Eye (tissue), 1 donor: Measurements from ENCODE around the gene ABHD18.
A peak's percentile ranks its signal among the peaks of the same experiment; 100 is the strongest.
"Not testable (repeated sequence)": the region's sequence is repeated elsewhere in the genome, so short reads cannot be mapped to it uniquely, and the experiment has no call there.

Source experiments
- DNase-seq: peaks from one replicate; pipeline ENCODE4 v3.0.0-alpha.2; 2015

Gene ABHD18

GRCh38 chr4:127965062-127965802 is at the start of gene ABHD18, which contains the start of gene MFSD8:
TSS of gene ABHD18 (plus strand) at chr4:127965406. CDS start at chr4:127982956, 17,550 bp downstream.
TSS of gene MFSD8 (minus strand) at chr4:127965173. CDS start at chr4:127965133, 40 bp downstream.
- DNase-seq: peak; percentile 99

DNA sequence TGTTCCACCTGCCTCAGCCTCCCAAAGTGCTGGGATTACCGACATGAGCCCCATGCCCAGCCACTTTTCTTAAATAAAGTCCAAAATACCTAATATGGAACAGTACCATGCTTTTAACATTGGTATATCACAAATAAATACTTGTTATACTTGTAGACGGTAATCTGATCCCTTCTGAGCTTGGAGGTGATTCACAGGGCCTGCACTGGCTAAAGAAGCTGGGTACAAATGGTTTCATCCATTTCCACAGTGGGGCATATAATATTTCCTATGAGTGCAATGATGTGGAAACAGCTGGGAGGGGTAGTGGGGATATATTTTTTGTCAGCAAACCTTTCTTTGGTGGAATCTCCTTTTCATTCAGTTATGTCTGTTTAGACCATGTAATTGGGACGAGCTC is 48.7 kb upstream of the ABHD18 start:
- no peak for DNase-seq

GRCh38 chr4:127917151-127917550 is 48.1 kb upstream of the ABHD18 start:
- DNase-seq: no peak

DNA sequence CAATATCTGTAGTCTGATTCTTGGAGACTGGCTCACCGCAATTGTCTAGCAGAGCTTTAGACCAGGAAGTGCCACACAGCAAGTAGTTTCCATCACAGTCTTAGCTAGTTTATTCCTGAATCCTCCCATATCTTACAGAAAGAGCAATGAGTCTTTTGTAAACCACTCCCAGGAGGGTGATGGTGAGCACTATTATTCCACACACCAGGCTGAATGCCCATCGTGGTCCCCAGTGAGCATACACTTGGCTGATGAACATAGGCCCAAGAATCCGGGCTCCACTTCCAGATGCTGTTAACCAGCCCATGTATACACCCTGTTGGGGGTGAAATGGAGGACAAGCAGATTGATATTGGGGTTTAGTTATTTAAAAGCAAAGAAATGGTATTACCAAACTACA is 44.7 kb upstream of the ABHD18 start:
- no peak for DNase-seq

GRCh38 chr4:127922226-127922625 is 43.0 kb upstream of the ABHD18 start:
- no peak for DNase-seq

GRCh38 chr4:127925720-127926119 is 39.5 kb upstream of the ABHD18 start:
- not testable (repeated sequence) for DNase-seq

DNA sequence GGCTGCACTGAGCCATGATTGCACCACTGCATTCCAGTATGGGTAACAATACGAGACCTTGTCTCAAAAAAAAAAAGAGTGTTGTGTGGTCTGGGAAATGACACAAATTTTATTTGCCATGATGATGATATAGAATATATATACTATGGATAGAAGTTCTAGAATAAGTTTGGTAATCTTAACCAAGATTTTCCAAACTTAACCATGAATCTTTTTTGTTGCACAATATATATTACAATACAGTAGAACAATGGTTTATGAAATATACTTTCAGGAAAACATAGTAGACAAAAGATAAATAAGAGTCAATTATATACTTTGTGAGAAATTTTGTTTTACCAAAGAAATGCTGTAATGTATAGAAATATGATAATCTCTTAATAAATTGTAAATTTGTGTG is 35.0 kb upstream of the ABHD18 start:
- DNase-seq: no peak

DNA sequence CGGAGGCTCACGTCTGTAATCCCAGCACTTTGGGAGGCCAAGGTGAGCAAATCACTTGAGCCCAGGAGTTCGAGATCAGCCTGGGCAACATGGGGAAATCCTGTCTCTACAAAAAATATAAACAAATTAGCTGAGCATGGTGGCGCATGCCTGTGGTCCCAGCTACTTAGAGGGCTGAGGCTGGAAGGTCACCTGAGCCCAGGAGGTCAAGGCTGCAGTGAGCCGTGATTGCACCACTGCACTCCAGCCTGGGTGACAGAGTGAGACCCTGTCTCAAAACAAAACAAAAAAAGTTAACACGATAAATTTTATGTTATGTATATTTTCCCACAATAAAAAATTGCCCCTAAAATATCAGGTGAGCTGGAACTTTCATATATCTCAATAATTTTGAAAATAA is 33.4 kb upstream of the ABHD18 start:
- not testable (repeated sequence) for DNase-seq

DNA sequence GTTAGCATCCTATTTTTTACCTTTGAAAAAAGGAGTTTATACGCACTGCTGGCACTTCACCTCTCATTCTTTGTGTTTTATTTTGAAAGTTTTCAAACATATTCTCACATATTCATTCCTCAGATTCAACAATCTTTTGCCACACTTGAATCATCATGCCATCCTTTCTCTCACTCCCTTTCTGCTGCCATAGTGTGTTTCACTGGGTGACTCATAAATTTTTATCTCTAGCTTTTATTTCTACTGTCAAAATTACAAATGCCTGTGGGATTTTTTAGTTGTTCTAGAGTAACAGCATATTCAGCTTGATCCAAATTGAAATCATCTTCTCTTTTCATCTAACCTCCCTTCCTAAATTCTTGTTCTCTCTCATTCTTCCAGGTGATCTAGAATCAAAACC is 28.2 kb upstream of the ABHD18 start:
- no peak for DNase-seq

DNA sequence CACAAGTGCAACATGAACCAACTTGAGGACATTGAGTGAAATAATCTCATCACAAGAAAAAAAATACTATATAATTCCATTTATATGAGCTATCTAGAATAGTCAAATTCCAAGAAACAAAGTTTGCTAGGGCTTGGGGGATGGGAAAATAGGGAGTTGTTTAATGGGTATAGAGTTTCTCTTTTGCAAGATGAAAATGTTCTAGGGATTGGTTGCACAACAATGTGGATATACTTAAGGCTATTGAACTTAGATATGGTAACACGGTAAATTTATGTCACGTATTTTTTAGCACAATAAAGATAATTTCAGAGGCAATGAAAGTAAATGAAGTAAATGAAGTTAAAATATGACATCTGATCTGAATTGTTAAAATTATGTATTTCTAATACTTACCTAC is 8.1 kb upstream of the ABHD18 start:
- no peak for DNase-seq

DNA sequence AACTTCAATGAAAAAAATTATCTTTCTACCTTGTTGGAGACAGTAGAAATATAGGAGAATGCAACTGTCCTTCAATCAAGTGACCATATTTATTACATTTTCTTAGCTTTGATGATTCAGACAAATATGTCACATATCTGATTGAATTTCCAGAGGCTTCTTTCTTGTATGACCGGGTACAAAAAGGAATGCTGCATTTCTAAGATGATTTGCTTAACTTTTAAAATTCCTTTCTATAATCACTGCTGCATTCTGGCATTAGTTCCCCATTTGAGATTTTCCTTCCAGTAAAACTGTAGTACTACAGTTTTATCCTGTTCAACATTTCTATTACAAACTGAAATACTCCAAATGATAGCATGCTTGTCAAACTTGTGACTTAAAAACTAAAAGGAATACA is 5.4 kb upstream of the ABHD18 start:
- DNase-seq: no peak

DNA sequence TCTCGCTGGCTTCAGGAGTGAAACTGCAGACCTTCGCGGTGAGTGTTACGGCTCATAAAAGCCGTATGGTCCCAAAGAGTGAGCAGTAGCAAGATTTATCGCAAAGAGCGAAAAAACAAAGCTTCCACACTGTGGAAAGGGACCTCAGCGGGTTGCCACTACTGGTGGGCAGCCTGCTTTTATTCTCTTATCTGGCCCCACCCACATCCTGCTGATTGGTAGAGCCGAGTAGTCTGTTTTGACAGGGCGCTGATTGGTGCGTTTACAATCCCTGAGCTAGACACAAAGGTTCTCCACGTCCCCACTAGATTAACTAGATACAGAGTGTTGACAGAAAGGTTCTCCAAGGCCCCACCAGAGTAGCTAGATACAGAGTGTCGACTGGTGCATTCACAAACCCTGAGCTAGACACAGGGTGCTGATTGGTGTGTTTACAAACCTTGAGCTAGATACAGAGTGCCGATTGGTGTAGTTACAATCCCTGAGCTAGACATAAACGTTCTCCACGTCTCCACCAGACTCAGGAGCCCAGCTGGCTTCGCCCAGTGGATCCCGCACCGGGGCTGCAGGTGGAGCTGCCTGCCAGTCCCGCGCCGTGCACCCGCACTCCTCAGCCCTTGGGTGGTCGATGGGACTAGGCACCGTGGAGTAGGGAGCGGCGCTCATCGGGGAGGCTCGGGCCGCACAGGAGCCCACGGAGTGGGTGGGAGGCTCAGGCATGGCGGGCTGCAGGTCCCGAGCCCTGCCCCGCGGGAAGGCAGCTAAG is 1.4 kb upstream of the ABHD18 start:
- DNase-seq: not testable (repeated sequence)

DNA sequence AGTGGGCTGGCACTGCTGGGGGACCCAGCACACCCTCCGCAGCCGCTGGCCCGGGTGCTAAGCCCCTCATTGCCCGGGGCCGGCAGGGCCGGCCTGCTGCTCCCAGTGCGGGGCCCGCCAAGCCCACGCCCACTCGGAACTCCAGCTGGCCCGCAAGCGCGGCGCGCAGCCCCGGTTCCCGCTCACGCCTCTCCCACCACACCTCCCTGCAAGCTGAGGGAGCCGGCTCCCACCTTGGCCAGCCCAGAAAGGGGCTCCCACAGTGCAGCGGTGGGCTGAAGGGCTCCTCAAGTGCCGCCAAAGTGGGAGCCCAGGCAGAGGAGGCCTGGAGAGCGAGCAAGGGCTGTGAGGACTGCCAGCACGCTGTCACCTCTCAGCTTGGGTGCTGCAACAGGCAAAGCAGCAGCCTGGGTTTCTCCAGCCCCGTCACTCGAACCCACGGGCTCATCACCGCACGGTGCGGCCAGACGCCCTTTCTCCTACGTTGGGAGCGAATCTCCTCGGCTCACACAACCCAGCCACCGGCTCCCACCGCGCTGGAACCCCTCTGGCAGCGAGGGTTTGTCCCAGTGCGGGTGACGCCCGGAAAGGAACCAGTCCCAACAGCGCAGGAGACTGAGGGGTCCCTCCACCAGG is 662 bp upstream of the ABHD18 start:
- DNase-seq: not testable (repeated sequence)

DNA sequence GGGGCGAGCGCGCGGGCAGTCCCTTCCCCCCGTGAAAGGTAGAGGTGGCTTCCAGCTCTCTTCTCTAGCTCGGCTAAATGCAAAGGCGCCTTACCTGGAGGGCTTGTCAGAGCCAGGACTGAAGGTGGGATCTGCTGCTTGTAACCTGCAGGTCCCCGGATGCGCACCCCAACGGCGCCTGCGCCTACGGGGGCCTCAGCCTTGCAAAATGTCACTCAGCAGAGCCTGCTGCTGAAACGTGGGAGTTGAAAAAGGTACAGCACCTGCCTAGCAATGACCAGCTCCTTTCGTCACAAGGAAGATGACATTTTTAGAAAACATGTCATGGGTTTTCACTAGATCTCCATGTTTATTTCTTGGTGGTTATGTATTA is 583 bp downstream of the ABHD18 start:
- DNase-seq: no peak

DNA sequence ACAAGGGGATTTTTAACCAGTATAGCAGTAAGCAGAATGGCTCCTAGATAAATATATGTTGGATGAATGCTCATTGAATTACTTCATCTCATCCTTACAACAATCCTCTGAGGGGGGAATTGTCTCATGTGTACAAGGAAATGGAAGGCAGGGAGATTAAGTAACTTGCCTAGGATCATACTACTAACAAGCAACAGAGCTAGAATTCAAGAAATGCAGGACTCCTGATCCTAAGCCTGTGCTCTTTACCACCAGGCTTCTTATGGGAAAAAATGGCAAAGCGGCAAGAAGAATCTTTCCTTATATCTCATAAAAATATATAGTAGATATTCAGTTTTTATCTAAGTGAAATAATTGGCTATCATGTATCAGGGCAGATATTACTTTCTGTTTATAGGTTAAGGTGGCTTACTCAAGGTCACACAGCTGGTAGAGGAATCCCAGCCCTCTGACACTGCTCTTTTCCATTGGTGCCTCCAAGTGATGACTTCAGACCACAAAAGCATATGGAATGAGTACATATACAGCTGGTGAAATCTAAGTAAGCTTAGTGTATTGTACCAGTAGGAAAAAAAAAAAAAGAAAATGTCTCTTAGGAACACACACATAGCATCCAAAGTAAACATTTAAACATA is 2.1 kb downstream of the ABHD18 start:
- no peak for DNase-seq

- DNase-seq: no peak
Observed at GRCh38 chr4:127968586-127968985, 3.4 kb downstream of the ABHD18 start.

- not testable (repeated sequence) for DNase-seq
Observed at GRCh38 chr4:127970925-127971324, 5.7 kb downstream of the ABHD18 start.

- DNase-seq: no peak
Observed at GRCh38 chr4:127975121-127975770, 10.0 kb downstream of the ABHD18 start.

DNA sequence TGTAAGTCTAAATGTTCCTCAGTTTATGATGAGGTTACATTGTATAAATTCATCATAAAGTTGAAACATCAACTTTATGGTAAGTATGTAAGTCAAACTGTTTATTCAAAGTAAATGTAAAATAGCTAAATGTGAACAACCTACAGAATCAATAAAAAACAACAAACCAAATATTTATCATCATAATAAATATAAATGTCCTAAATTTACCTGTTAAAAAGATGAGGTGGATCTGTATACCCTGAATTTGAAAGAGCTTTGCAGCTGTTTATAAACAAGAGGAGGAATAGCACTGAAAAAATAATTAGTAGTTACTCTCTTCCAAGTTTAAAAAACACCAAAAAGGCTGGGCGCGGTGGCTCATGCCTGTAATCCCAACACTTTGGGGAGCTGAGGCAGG is 13.7 kb downstream of the ABHD18 start:
- DNase-seq: no peak

GRCh38 chr4:127982445-127982844 is 17.2 kb downstream of the ABHD18 start:
- DNase-seq: no peak

- DNase-seq: no peak
Observed at GRCh38 chr4:127985989-127986388, 20.8 kb downstream of the ABHD18 start.

GRCh38 chr4:127988638-127989037 is 23.4 kb downstream of the ABHD18 start:
- DNase-seq: no peak

DNA sequence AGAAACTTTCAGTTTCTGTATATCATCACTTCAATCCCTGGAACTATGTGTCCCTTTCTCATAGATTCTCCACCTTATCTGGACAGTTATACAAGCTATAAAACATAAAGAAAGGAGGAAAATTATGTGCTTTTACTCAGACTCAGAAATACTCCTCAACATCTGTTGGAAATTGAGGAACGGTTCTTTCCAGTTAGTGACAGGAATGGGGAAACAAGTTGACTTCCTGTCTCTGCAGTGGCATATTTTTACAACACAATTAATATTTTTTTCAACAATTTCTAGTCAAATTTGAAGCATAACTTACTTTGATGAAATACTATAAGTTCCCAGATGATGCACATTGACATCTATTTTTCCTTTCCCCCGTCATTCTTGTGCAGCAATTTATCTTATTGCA is 27.9 kb downstream of the ABHD18 start:
- DNase-seq: no peak
